ENCODE data around the gene TWF2.
"Not testable (repeated sequence)": the region's sequence is repeated elsewhere in the genome, so short reads cannot be mapped to it uniquely, and the experiment has no call there.

Gene TWF2

GRCh38 chr3:52238761-52239701 is at the start of gene TWF2:
TSS of gene TWF2 (minus strand) at chr3:52239158. CDS start at chr3:52239016, 142 bp downstream.
- peak; percentile 99 for DNase-seq (ENCODE audit: low spot score)

- DNase-seq (ENCODE audit: low spot score) = no peak
Observed at GRCh38 chr3:52288674-52289073, 49.7 kb upstream of the TWF2 start.

- DNase-seq (ENCODE audit: low spot score) = peak; percentile 24
Observed at GRCh38 chr3:52286777-52287110, 47.8 kb upstream of the TWF2 start.

- not testable (repeated sequence) for DNase-seq (ENCODE audit: low spot score)
Observed at GRCh38 chr3:52284051-52284450, 45.1 kb upstream of the TWF2 start.

- DNase-seq (ENCODE audit: low spot score) = no peak
Observed at GRCh38 chr3:52283306-52283705, 44.3 kb upstream of the TWF2 start.

GRCh38 chr3:52281981-52282801 is 43.2 kb upstream of the TWF2 start:
- DNase-seq (ENCODE audit: low spot score) = no peak

GRCh38 chr3:52280050-52280461 is 41.1 kb upstream of the TWF2 start:
- no peak for DNase-seq (ENCODE audit: low spot score)

- no peak for DNase-seq (ENCODE audit: low spot score)
Observed at GRCh38 chr3:52279596-52279995, 40.6 kb upstream of the TWF2 start.

- DNase-seq (ENCODE audit: low spot score) = peak; percentile 99
Observed at GRCh38 chr3:52278510-52279069, 39.6 kb upstream of the TWF2 start, which contains the start of gene WDR82. TSS of gene WDR82 (minus strand) at chr3:52278649. CDS start at chr3:52278361, 288 bp downstream.

- peak; percentile 84 for DNase-seq (ENCODE audit: low spot score)
Observed at GRCh38 chr3:52277972-52278509, 39.1 kb upstream of the TWF2 start.

GRCh38 chr3:52277071-52277964 is 38.4 kb upstream of the TWF2 start:
- peak; percentile 64 for DNase-seq (ENCODE audit: low spot score)

GRCh38 chr3:52274781-52275180 is 35.8 kb upstream of the TWF2 start:
- not testable (repeated sequence) for DNase-seq (ENCODE audit: low spot score)

GRCh38 chr3:52272831-52273230 is 33.9 kb upstream of the TWF2 start:
- no peak for DNase-seq (ENCODE audit: low spot score)

GRCh38 chr3:52272172-52272571 is 33.2 kb upstream of the TWF2 start:
- DNase-seq (ENCODE audit: low spot score) = not testable (repeated sequence)

GRCh38 chr3:52270252-52270754 is 31.3 kb upstream of the TWF2 start:
- DNase-seq (ENCODE audit: low spot score) = no peak

- no peak for DNase-seq (ENCODE audit: low spot score)
Observed at GRCh38 chr3:52269776-52270175, 30.8 kb upstream of the TWF2 start.

GRCh38 chr3:52268036-52268435 is 29.1 kb upstream of the TWF2 start:
- no peak for DNase-seq (ENCODE audit: low spot score)

- no peak for DNase-seq (ENCODE audit: low spot score)
Observed at GRCh38 chr3:52265387-52265786, 26.4 kb upstream of the TWF2 start.

GRCh38 chr3:52262447-52262846 is 23.5 kb upstream of the TWF2 start:
- DNase-seq (ENCODE audit: low spot score) = no peak

GRCh38 chr3:52259448-52259847 is 20.5 kb upstream of the TWF2 start:
- DNase-seq (ENCODE audit: low spot score) = no peak

- DNase-seq (ENCODE audit: low spot score) = no peak
Observed at GRCh38 chr3:52259035-52259434, 20.1 kb upstream of the TWF2 start.

Measured in D341Med (cell line).